Measurements from ENCODE around the gene AIDA. TPM values are rescaled to one million over a fixed set of nuclear protein-coding genes. Genes with fewer than 3 reads are reported as not detected.

The AIDA gene
- total and polyA plus RNA-seq, 2 donors (not counting 1 experiment from before 2014, with no cell fraction given), result 67.9 to 153 TPM

- H3K27ac ChIP-seq (ENCODE audit: insufficient read depth, low read length), result no peak overlapping the region
- no peak overlapping the region for H3K4me3 ChIP-seq (replicated peaks in 1 of 4; ENCODE audit: control extremely low read depth in 1 of 4, insufficient read depth in 1 of 4, low read depth in 3 of 4, low read length in 4 of 4)
- no peak overlapping the region for H3K4me2 ChIP-seq (ENCODE audit: extremely low read depth, insufficient read depth, low read length)
- peaks cover 2% of the 10 kb centered on the region for H3K4me1 ChIP-seq (ENCODE audit: control insufficient read depth, extremely low read depth, insufficient read depth, low read length)
- no peaks in the 10 kb centered on the region for H3K79me2 ChIP-seq (ENCODE audit: control insufficient read depth, insufficient read depth, low read length)
- TF ChIP-seq EZH2 (IDR thresholded peaks at IDR 0.05; ENCODE audit: low read length, missing control alignments) (no peak), CTCF (conservative IDR thresholded peaks at IDR 0.05 in 1 of 2, IDR thresholded peaks at IDR 0.05 in 1 of 2; ENCODE audit: low read depth in 1 of 2, low read length in 2 of 2) (no peak)
- peaks cover 12% of the 10 kb centered on the region for H3K36me3 ChIP-seq (ENCODE audit: control insufficient read depth, insufficient read depth, low read length)
- no peaks in the 10 kb centered on the region for H4K20me1 ChIP-seq (ENCODE audit: control insufficient read depth, extremely low read depth, insufficient read depth, low read length)
- no peak overlapping the region for H2AFZ ChIP-seq (ENCODE audit: low read length)
- no peaks in the 10 kb centered on the region for H3K27me3 ChIP-seq (ENCODE audit: control insufficient read depth, insufficient read depth, low read length)
- H3K9ac ChIP-seq (ENCODE audit: insufficient read depth, low read length), result no peak overlapping the region
- peak in 1 of 2 donors; percentile 27 for DNase-seq (ENCODE audit: low read depth in 2 of 2)
- no peaks in the 10 kb centered on the region for H3K9me3 ChIP-seq (ENCODE audit: control insufficient read depth, insufficient read depth, low read depth, low read length)
These were observed 57.4 kb downstream of the AIDA start for GRCh38 chr1:222654849-222655248.

GRCh38 chr1:222653178-222653827 is 59.0 kb downstream of the AIDA start:
- no peak overlapping the region for H3K9ac ChIP-seq (ENCODE audit: insufficient read depth, low read length)
- TF ChIP-seq CTCF (conservative IDR thresholded peaks at IDR 0.05 in 1 of 2, IDR thresholded peaks at IDR 0.05 in 1 of 2; ENCODE audit: low read depth in 1 of 2, low read length in 2 of 2) (no peak), EZH2 (IDR thresholded peaks at IDR 0.05; ENCODE audit: low read length, missing control alignments) (no peak)
- H3K36me3 ChIP-seq (ENCODE audit: control insufficient read depth, insufficient read depth, low read length), result peaks cover 11% of the 10 kb centered on the region

DNA sequence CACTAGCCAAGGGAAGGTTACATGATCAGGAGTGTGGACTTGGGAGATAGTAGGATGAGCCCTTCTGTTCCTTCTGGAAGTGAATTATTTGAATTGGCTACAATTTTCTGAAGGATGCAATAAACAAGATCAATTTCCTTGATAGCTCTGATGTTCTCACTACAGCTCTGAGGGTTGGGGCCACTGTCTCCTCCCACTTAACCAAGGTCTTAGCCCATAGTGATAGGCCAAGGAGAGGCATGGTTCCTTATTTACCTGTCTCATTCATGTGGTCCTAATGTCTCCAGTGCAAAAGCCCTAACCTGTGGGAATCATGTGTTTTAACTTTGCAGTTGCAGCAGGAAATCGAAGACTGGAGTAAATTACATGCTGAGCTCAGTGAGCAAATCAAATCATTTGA is 59.6 kb downstream of the AIDA start:
- H2AFZ ChIP-seq (ENCODE audit: low read length), result no peak overlapping the region
- H3K79me2 ChIP-seq (ENCODE audit: control insufficient read depth, insufficient read depth, low read length), result no peaks in the 10 kb centered on the region
- H3K36me3 ChIP-seq (ENCODE audit: control insufficient read depth, insufficient read depth, low read length), result peaks cover 10% of the 10 kb centered on the region
- no peaks in the 10 kb centered on the region for H3K9me3 ChIP-seq (ENCODE audit: control insufficient read depth, insufficient read depth, low read depth, low read length)
- no peak overlapping the region for H3K4me2 ChIP-seq (ENCODE audit: extremely low read depth, insufficient read depth, low read length)
- H3K27me3 ChIP-seq (ENCODE audit: control insufficient read depth, insufficient read depth, low read length), result no peaks in the 10 kb centered on the region
- H3K4me1 ChIP-seq (ENCODE audit: control insufficient read depth, extremely low read depth, insufficient read depth, low read length), result peaks cover 2% of the 10 kb centered on the region
- no peak for TF ChIP-seq CTCF (conservative IDR thresholded peaks at IDR 0.05 in 1 of 2, IDR thresholded peaks at IDR 0.05 in 1 of 2; ENCODE audit: low read depth in 1 of 2, low read length in 2 of 2)
- TF ChIP-seq EZH2 (IDR thresholded peaks at IDR 0.05; ENCODE audit: low read length, missing control alignments), result no peak
- H3K9ac ChIP-seq (ENCODE audit: insufficient read depth, low read length), result no peak overlapping the region
- no peak overlapping the region for H3K4me3 ChIP-seq (replicated peaks in 1 of 4; ENCODE audit: control extremely low read depth in 1 of 4, insufficient read depth in 1 of 4, low read depth in 3 of 4, low read length in 4 of 4)
- H3K27ac ChIP-seq (ENCODE audit: insufficient read depth, low read length), result no peak overlapping the region
- no peak for DNase-seq (ENCODE audit: low read depth in 2 of 2)
- H4K20me1 ChIP-seq (ENCODE audit: control insufficient read depth, extremely low read depth, insufficient read depth, low read length), result no peaks in the 10 kb centered on the region

More at GRCh38 chr1:222653178-222653827, 59.0 kb downstream of the AIDA start:
- H4K20me1 ChIP-seq (ENCODE audit: control insufficient read depth, extremely low read depth, insufficient read depth, low read length), result no peaks in the 10 kb centered on the region
- no peak overlapping the region for H3K4me3 ChIP-seq (replicated peaks in 1 of 4; ENCODE audit: control extremely low read depth in 1 of 4, insufficient read depth in 1 of 4, low read depth in 3 of 4, low read length in 4 of 4)
- no peaks in the 10 kb centered on the region for H3K9me3 ChIP-seq (ENCODE audit: control insufficient read depth, insufficient read depth, low read depth, low read length)
- H3K79me2 ChIP-seq (ENCODE audit: control insufficient read depth, insufficient read depth, low read length), result no peaks in the 10 kb centered on the region
- H3K4me1 ChIP-seq (ENCODE audit: control insufficient read depth, extremely low read depth, insufficient read depth, low read length), result peaks cover 2% of the 10 kb centered on the region
- H3K4me2 ChIP-seq (ENCODE audit: extremely low read depth, insufficient read depth, low read length), result no peak overlapping the region
- H3K27me3 ChIP-seq (ENCODE audit: control insufficient read depth, insufficient read depth, low read length), result no peaks in the 10 kb centered on the region
- no peak for DNase-seq (ENCODE audit: low read depth in 2 of 2)
- no peak overlapping the region for H3K27ac ChIP-seq (ENCODE audit: insufficient read depth, low read length)
- H2AFZ ChIP-seq (ENCODE audit: low read length), result no peak overlapping the region

Measured in fibroblast of lung (primary cell).